ENCODE measurements around the gene CROCC2. TPM values are rescaled to one million over a fixed set of nuclear protein-coding genes. Genes with fewer than 3 reads are reported as not detected.

Gene CROCC2
- total RNA-seq, 1 experiment from 2014 or later, result not detected

- Histone ChIP-seq H3K9ac (ENCODE audit: low read length) (no peak overlapping the region), H3K27me3 (ENCODE audit: insufficient read depth, low read length) (peaks cover 8% of the 10 kb centered on the region; the same call in 1 of the 2 replicates), H3K9me2 (ENCODE audit: insufficient read depth) (no peaks in the 10 kb centered on the region), H3K79me2 (ENCODE audit: insufficient read depth, low read length) (no peaks in the 10 kb centered on the region), H4K20me1 (ENCODE audit: insufficient read depth) (no peaks in the 10 kb centered on the region), H3K27ac (ENCODE audit: low read depth, low read length) (no peak overlapping the region), H3K9me3 (ENCODE audit: control insufficient read depth in 1 of 2, insufficient read depth in 1 of 2, low read depth in 1 of 2, low read length in 2 of 2) (no peaks in the 10 kb centered on the region), H3K4me1 (ENCODE audit: control insufficient read depth in 1 of 2, insufficient read depth in 2 of 2, low read length in 2 of 2) (peaks cover 0 to 6% of the 10 kb centered on the region in 2 experiments; a peak in 1 of 4 replicates), H3K36me3 (ENCODE audit: control insufficient read depth in 1 of 2, insufficient read depth in 2 of 2, low read length in 2 of 2) (no peaks in the 10 kb centered on the region), H3K4me3 (replicated peaks in 1 of 2; ENCODE audit: low read depth in 1 of 2, low read length in 2 of 2) (no peak overlapping the region), H3K4me2 (ENCODE audit: low read length) (no peak overlapping the region), H2AFZ (ENCODE audit: low read depth, low read length, poor library complexity, severe bottlenecking) (no peak overlapping the region)
- BruUV-seq (replicated peaks), result no TSS peak
- CTCF ChIA-PET, result no interaction called here
- POLR2A ChIA-PET, result no interaction called here
- ATAC-seq, result no peak
- DNase-seq (ENCODE audit: low read depth, low spot score), result no peak
- intact Hi-C loops (cut with micrococcal nuclease), result no loop called here
- TF ChIP-seq FOSL1 (IDR thresholded peaks at IDR 0.05; ENCODE audit: low read depth) (no peak), TCF7L2 (IDR thresholded peaks at IDR 0.05; ENCODE audit: borderline replicate concordance, extremely low read depth, insufficient read depth, insufficient read length) (no peak), EZH2phosphoT487 (IDR thresholded peaks at IDR 0.05; ENCODE audit: borderline replicate concordance) (no peak), ZNF274 (IDR thresholded peaks at IDR 0.05; ENCODE audit: low read depth, low read length) (no peak), POLR2AphosphoS5 (IDR thresholded peaks at IDR 0.05; ENCODE audit: low read depth, low read length) (no peak)
- RAD21 ChIA-PET (ENCODE audit: low non-redundant PET in 1 of 2, low total read pairs in 2 of 2, uncharacterized antibody in 2 of 2, unreplicated experiment in 2 of 2), result no interaction called here
Measured at GRCh38 chr2:240909216-240909974, 3.3 kb downstream of the CROCC2 start.

GRCh38 chr2:240911641-240912265, 5.6 kb downstream of the CROCC2 start:
- H3K36me3 ChIP-seq (ENCODE audit: control insufficient read depth in 1 of 2, insufficient read depth in 2 of 2, low read length in 2 of 2), result no peaks in the 10 kb centered on the region
- no peaks in the 10 kb centered on the region for H3K9me2 ChIP-seq (ENCODE audit: insufficient read depth)
- no peaks in the 10 kb centered on the region for H4K20me1 ChIP-seq (ENCODE audit: insufficient read depth)
- no peak for ATAC-seq
- BruUV-seq (replicated peaks), result no TSS peak
- H3K4me2 ChIP-seq (ENCODE audit: low read length), result no peak overlapping the region
- intact Hi-C loops (cut with micrococcal nuclease), result loop anchor here (5.0 kb wide), 1 partner anchor 76 kb away; no protein-coding TSS in a partner anchor
- no peak overlapping the region for H2AFZ ChIP-seq (ENCODE audit: low read depth, low read length, poor library complexity, severe bottlenecking)
- peaks cover 8% of the 10 kb centered on the region; the same call in 1 of the 2 replicates for H3K27me3 ChIP-seq (ENCODE audit: insufficient read depth, low read length)
- peaks cover 0 to 10% of the 10 kb centered on the region in 2 experiments; a peak in 1 of 4 replicates for H3K4me1 ChIP-seq (ENCODE audit: control insufficient read depth in 1 of 2, insufficient read depth in 2 of 2, low read length in 2 of 2)
- no peak overlapping the region for H3K4me3 ChIP-seq (replicated peaks in 1 of 2; ENCODE audit: low read depth in 1 of 2, low read length in 2 of 2)
- POLR2A ChIA-PET, result no interaction called here
- CTCF ChIA-PET, result no interaction called here
- RAD21 ChIA-PET (ENCODE audit: low non-redundant PET in 1 of 2, low total read pairs in 2 of 2, uncharacterized antibody in 2 of 2, unreplicated experiment in 2 of 2), result no interaction called here
- H3K9me3 ChIP-seq (ENCODE audit: control insufficient read depth in 1 of 2, insufficient read depth in 1 of 2, low read depth in 1 of 2, low read length in 2 of 2), result no peaks in the 10 kb centered on the region
- H3K27ac ChIP-seq (ENCODE audit: low read depth, low read length), result no peak overlapping the region
- TF ChIP-seq EZH2 (IDR thresholded peaks at IDR 0.05) (no peak), RAD21 (IDR thresholded peaks at IDR 0.05; ENCODE audit: low read depth) (no peak), ZFX (IDR thresholded peaks at IDR 0.05) (no peak), SIN3A (IDR thresholded peaks at IDR 0.05; ENCODE audit: low read depth) (no peak), CTCF (IDR thresholded peaks at IDR 0.05 in 2 of 3, conservative IDR thresholded peaks at IDR 0.05 in 1 of 3; ENCODE audit: borderline replicate concordance in 1 of 3, insufficient read depth in 1 of 3, low read depth in 2 of 3, low read length in 2 of 3) (no peak), TCF7L2 (IDR thresholded peaks at IDR 0.05; ENCODE audit: borderline replicate concordance, extremely low read depth, insufficient read depth, insufficient read length) (no peak), JUND (IDR thresholded peaks at IDR 0.05) (no peak), POLR2AphosphoS5 (IDR thresholded peaks at IDR 0.05; ENCODE audit: low read depth, low read length) (no peak), SP1 (IDR thresholded peaks at IDR 0.05; ENCODE audit: low read depth) (no peak), ZBTB33 (IDR thresholded peaks at IDR 0.05; ENCODE audit: extremely low read depth, insufficient replicate concordance, low read length) (no peak), YY1 (IDR thresholded peaks at IDR 0.05; ENCODE audit: extremely low read depth, insufficient replicate concordance, low read depth, low read length) (no peak), CEBPB (IDR thresholded peaks at IDR 0.05; ENCODE audit: low read depth) (no peak), EZH2phosphoT487 (IDR thresholded peaks at IDR 0.05; ENCODE audit: borderline replicate concordance) (no peak)
- H3K9ac ChIP-seq (ENCODE audit: low read length), result no peak overlapping the region
- no peak for DNase-seq (ENCODE audit: low read depth, low spot score)
- no peaks in the 10 kb centered on the region for H3K79me2 ChIP-seq (ENCODE audit: insufficient read depth, low read length)
